ENCODE data around the gene COQ8B. TPM values are rescaled to one million over a fixed set of nuclear protein-coding genes. Genes with fewer than 3 reads are reported as not detected.
"Not testable (repeated sequence)": the region's sequence is repeated elsewhere in the genome, so short reads cannot be mapped to it uniquely, and the experiment has no call there.

The COQ8B gene
- 10 to 100 TPM; 18.2 to 49.7 (median 27.8) TPM for total RNA-seq
- 10 to 100 TPM; 25.1 to 38.3 TPM for polyA plus RNA-seq
- long read RNA-seq, donor 1, partial matches to known transcripts = 3 of 18 reads
- long read RNA-seq, donor 1, other reads (novel, unspliced or antisense) = 14 of 18 reads
- long read RNA-seq, donor 2, partial matches to known transcripts = 5 of 87 reads
- long read RNA-seq, donor 2, other reads (novel, unspliced or antisense) = 79 of 87 reads
- long read RNA-seq, donor 3, partial matches to known transcripts = 1 of 15 reads
- long read RNA-seq, donor 3, other reads (novel, unspliced or antisense) = 11 of 15 reads

GRCh38 chr19:40716482-40717324, at the start of gene COQ8B, which contains the start of gene ITPKC:
Gene COQ8B, minus strand, starts transcription at chr19:40716886. Its CDS starts 2,254 bp downstream, at chr19:40714632.
Gene ITPKC, plus strand, starts transcription at chr19:40717112. Its CDS starts 24 bp downstream, at chr19:40717136.
- Histone ChIP-seq H3K4me3 (peak within 1 kb of the TSS; percentile 65 to 98 (median 82)), H3K36me3 (peaks cover 0 to 15% (median 8%) of the 10 kb centered on the region in 9 donors), H3K4me1 (peaks cover 5 to 77% (median 52%) of the 10 kb centered on the region in 12 donors), H3K27me3 (no peaks in the 10 kb centered on the region), H3K9me3 (no peaks in the 10 kb centered on the region), H3K27ac (peak within 1 kb of the TSS; percentile 95 to 99 (median 97))
- TF ChIP-seq CTCF (IDR thresholded peaks at IDR 0.05) (peak in 6 of 12 donors; percentile 13 to 38 (median 24)), POLR2A (IDR thresholded peaks at IDR 0.05) (peak; percentile 53 to 74)
- peak; percentile 100 for DNase-seq
- WGBS, 4 donors = 0 to 1% (median 1%) methylated on average over 25 to 76 of the region's 76 CpGs
- peak; percentile 71 to 85 (median 82) for ATAC-seq
- intact Hi-C loops (cut with DNase I) = loop anchor here in 6 of 10 donors (2.0 to 10.0 kb wide), 6 partner anchors 34 to 101 kb away; partner anchors contain the start of genes ACTMAP (in 2 of the 6) and SNRPA (in 2 of the 6)

DNA sequence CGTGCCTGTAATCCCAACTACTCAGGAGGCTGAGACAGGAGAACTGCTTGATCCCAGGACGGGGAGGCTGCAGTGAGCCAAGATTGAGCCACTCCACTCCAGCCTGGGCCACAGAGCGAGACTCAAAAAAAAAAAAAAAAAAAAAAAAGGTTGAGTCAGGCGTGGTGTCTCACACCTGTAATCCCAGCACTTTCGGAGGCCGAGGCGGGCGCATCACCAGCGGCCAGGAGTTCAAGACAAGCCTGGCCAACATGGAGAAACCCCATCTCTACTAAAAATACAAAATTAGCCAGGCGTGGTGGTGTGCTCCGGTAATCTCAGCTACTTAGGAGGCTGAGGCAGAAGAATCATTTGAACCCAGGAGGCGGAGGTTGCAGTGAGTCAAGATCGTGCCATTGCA, 49.7 kb upstream of the COQ8B start:
- 96 to 97% (median 96%) methylated on average over 13 of the region's 13 CpGs for WGBS, 4 donors
- H3K9me3 ChIP-seq; intact Hi-C loops (cut with DNase I); H3K27me3 ChIP-seq; H3K4me1 ChIP-seq; DNase-seq; ATAC-seq; H3K27ac ChIP-seq; H3K4me3 ChIP-seq: not testable (repeated sequence)
- peaks cover 2 to 59% (median 54%) of the 10 kb centered on the region in 9 donors for H3K36me3 ChIP-seq

DNA sequence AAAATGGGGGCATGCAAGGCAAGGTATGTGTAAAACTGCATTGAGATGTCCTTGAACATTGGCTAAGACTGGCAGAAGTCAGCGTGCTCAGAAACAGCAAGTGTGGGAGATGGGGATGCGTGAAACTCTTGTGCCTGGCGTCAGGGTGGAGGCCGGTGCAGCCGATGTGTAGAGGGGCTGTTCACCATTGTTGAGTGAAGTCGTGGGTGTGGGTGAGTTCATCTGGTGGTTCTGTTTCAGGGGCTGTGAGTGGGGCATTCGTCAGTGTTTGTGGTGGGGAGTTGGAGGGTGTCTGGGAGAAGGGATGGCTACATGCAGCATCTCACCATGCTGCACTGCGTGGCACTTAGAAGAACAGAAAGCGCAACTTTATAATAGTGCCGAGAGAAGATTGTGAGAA, 47.3 kb upstream of the COQ8B start:
- DNase-seq = no peak

GRCh38 chr19:40763526-40763925, 46.8 kb upstream of the COQ8B start:
- Histone ChIP-seq H3K27ac (no peak overlapping the region), H3K36me3 (peaks cover 2 to 88% (median 82%) of the 10 kb centered on the region in 9 donors), H3K27me3 (no peaks in the 10 kb centered on the region), H3K4me3 (no peak overlapping the region), H3K9me3 (no peaks in the 10 kb centered on the region), H3K4me1 (peaks cover 0 to 9% (median 0%) of the 10 kb centered on the region in 12 donors)
- WGBS, 4 donors = 91 to 95% (median 92%) methylated on average over 7 of the region's 7 CpGs
- DNase-seq (no peak), ATAC-seq (no peak)
- TF ChIP-seq POLR2A (IDR thresholded peaks at IDR 0.05) (no peak), CTCF (IDR thresholded peaks at IDR 0.05) (no peak)
- intact Hi-C loops (cut with DNase I) = no loop called here

More for the DNA sequence above, 47.3 kb upstream of the COQ8B start:
- Histone ChIP-seq H3K27me3 (no peaks in the 10 kb centered on the region), H3K4me1 (peaks cover 0 to 9% (median 0%) of the 10 kb centered on the region in 12 donors), H3K4me3 (no peak overlapping the region), H3K36me3 (peaks cover 2 to 83% (median 78%) of the 10 kb centered on the region in 9 donors), H3K9me3 (no peaks in the 10 kb centered on the region), H3K27ac (no peak overlapping the region)
- WGBS, 4 donors = 90 to 92% (median 91%) methylated on average over 10 of the region's 10 CpGs
- TF ChIP-seq POLR2A (IDR thresholded peaks at IDR 0.05) (no peak), CTCF (IDR thresholded peaks at IDR 0.05) (no peak)
- intact Hi-C loops (cut with DNase I) = no loop called here
- ATAC-seq = no peak

Measured in heart left ventricle (tissue), 16 donors.